Panc1 (cell line): ENCODE results near the gene AMPH.

Source experiments
- CTCF ChIP-seq: fragments of 450-650 bp; IDR thresholded peaks from 2 replicates; pipeline ENCODE4 v1.5.1; 2017; ENCODE audit warnings: mild to moderate bottlenecking
- POLR2AphosphoS5 ChIP-seq: IDR thresholded peaks from 2 replicates; pipeline ENCODE4 v1.6.1; 2012; ENCODE audit warnings: mild to moderate bottlenecking, low read depth, low read length, moderate library complexity
- REST ChIP-seq, 2 experiments: IDR thresholded peaks; 2 replicates each; pipeline ENCODE4 v1.6.1; 2011 to 2012; ENCODE audit warnings: low read depth in 2 of 2, control low read depth in 1 of 2, low read length in 1 of 2, mild to moderate bottlenecking in 1 of 2, moderate library complexity in 1 of 2; ENCODE audit not compliant: insufficient read depth in 1 of 2
- SIN3A ChIP-seq: IDR thresholded peaks from 2 replicates; pipeline ENCODE4 v1.6.1; 2012; ENCODE audit warnings: low read depth, mild to moderate bottlenecking, low read length, moderate library complexity, borderline replicate concordance; ENCODE audit not compliant: insufficient read depth
- TCF7L2 ChIP-seq: IDR thresholded peaks from 2 replicates; pipeline ENCODE4 v1.6.1; 2011; ENCODE audit warnings: mild to moderate bottlenecking, low read depth, low read length, inconsistent platforms

GRCh38 chr7:38563741-38564140 is 67.4 kb downstream of the AMPH start:
- TF ChIP-seq TCF7L2 (no peak), CTCF (no peak), POLR2AphosphoS5 (no peak), REST (IDR thresholded peaks at IDR 0.05; ENCODE audit: insufficient read depth in 1 of 2, low read depth in 2 of 2, low read length in 1 of 2) (no peak), SIN3A (no peak)
